ENCODE measurements around the gene C19orf38.
"Not testable (repeated sequence)": the region's sequence is repeated elsewhere in the genome, so short reads cannot be mapped to it uniquely, and the experiment has no call there.

C19orf38 gene

DNA sequence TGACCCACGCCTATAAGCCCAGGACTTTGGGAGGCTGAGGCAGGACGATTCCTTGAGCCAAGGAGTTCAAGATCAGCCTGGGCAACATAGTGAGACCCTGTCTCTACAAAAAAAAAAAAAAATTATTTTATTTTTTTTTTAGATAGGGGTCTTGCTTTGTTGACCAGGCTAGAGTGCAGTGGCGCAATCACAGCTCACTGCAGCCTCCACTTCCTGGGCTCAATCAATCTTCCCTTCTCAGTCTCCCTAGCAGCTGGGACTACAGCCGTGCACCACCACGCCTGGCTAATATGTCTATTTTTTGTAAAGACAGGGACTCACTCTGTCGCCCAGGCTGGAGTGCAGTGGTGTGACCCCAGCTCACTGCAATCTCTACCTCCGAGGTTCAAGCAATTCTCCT, 4.7 kb downstream of the C19orf38 start:
- DNase-seq, result no peak

GRCh38 chr19:10854350-10855089, 6.3 kb downstream of the C19orf38 start:
- DNase-seq, result no peak

GRCh38 chr19:10855879-10856522, 7.8 kb downstream of the C19orf38 start:
- DNase-seq, result no peak

GRCh38 chr19:10856899-10857298, 8.7 kb downstream of the C19orf38 start:
- not testable (repeated sequence) for DNase-seq

GRCh38 chr19:10858204-10858828, 10.1 kb downstream of the C19orf38 start:
- DNase-seq, result no peak

DNA sequence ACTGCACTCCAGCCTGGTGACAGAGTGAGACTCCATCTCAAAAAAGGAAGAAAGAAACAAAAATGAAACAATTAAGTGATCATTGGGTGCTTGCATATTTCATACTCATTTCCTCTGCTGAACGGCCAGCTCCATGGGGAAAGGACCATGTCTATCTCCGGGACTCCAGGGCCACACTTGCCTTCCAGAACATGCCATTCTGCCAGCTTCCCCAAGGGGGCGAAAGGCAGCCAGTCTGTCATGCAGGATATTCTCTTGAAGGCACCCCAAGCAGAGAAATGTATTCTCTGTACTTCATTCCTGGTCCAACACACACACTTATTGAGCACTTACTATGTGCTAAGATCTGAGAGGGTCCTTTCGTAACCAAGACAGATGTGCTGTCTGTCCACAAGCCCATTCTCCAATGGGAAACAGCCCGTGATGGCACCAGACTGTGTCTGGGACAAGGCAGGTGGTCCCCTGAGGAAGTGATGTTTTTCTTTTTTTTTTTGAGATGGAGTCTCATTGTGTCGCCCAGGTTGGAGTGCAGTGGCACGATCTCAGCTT, 13.0 kb downstream of the C19orf38 start:
- DNase-seq, result no peak

DNA sequence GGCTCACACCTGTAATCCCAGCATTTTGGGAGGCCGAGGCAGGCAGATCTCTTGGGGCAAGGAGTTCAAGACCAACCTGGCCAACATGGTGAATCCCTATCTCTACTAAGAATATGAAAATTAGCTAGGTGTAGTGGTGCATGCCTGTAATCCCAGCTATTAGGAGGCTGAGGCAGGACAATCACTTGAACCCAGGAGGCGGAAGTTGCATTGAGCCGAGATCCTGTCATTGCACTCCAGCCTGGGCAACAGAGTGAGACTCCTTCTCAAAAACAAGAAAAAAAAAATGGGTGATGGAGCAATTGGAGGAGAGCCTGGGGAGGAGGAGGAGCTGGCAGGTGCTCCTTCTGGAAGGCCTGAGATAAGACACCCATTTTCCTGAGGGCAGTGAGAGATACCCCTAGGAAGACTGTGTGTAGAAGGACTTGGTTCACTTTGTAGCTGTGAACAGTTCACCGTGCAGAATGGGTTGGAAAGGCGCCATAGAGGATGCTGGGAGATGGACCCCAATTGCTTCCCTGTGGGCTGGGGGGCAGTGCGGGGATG, 14.4 kb downstream of the C19orf38 start:
- no peak for DNase-seq

DNA sequence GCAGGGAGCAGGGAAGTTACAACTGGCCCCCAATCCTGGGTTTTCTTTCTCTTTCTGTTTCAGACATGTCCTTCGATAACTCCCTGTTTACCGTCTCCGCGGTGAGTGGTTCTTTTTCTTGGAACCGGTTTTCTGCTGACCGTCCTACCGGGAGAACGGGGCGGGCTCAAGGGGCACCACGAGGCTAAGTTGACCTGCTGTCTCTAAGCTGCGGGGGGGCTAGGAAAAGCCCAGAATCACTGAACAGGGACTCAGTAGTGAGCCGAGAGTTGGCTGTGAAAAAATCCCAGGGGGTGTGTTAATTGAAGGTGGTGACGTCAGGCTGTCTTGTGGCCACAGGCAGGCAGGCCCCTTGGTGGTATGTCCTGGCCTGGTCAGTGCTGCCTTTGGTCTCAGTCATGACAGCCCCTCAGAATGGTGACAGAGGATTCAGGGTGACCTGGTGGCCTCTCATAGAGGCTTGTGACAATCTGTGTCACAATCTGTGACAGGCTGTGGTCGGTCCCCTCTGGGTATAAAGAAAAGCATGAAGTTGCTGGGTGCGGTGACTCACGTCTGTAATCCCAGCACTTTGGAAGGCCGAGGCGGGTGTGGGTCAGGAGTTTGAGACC, 15.0 kb downstream of the C19orf38 start:
- DNase-seq, result no peak

GRCh38 chr19:10864538-10864899, 16.3 kb downstream of the C19orf38 start:
- DNase-seq, result no peak

GRCh38 chr19:10866495-10866894, 18.3 kb downstream of the C19orf38 start:
- DNase-seq, result no peak

DNA sequence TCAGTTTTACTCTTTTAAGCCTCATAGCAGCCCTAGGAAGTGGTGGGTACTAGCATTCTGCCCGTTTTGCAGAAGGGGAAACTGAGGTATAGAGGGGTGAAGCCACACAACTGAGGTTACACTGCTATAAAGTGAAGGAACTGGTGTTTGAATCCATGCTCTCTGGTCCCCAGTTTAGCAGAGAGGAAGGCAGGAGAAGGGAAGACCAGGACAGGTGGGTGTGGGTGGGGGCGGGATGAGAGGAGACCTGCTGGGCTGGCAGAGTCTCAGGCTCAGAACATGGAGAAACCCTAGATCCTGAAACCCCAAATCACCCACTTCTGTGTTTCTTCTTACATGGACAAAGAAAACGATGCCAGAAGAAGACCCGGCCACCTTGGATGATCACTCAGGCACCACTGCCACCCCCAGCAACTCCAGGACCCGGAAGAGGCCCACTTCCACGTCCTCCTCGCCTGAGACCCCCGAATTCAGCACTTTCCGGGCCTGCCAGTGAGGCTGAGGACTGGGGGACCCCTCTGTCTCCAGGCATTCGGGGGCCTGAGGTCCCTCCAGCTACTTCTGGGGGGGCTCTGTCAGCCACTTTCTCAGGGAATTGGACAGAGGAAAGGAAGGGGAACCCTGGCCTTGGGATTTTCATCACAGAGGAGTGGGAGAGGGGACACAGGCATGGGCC, 20.8 kb downstream of the C19orf38 start:
- no peak for DNase-seq

DNA sequence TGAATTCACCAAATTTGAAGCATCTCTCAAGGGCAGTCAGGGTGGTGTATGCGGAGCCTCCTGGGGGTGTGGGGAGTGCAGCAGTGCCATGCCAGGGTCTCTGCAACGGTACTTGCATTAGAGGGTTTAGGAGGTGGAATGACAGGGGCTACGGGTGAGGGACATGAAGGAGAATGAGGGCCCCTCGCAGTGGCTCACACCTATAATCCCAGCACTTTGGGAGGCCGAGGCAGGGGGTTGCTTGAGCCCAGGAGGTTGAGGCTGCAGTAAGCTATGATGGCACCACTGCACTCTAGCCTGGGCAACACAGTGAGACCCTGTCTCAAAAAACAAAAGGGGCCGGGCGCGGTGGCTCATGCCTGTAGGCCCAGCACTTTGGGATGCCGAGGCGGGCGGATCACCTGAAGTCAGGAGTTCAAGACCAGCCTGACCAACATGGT, 21.7 kb downstream of the C19orf38 start:
- DNase-seq, result not testable (repeated sequence)

- no peak for DNase-seq
Measured at GRCh38 chr19:10870501-10870954, 22.3 kb downstream of the C19orf38 start.

DNA sequence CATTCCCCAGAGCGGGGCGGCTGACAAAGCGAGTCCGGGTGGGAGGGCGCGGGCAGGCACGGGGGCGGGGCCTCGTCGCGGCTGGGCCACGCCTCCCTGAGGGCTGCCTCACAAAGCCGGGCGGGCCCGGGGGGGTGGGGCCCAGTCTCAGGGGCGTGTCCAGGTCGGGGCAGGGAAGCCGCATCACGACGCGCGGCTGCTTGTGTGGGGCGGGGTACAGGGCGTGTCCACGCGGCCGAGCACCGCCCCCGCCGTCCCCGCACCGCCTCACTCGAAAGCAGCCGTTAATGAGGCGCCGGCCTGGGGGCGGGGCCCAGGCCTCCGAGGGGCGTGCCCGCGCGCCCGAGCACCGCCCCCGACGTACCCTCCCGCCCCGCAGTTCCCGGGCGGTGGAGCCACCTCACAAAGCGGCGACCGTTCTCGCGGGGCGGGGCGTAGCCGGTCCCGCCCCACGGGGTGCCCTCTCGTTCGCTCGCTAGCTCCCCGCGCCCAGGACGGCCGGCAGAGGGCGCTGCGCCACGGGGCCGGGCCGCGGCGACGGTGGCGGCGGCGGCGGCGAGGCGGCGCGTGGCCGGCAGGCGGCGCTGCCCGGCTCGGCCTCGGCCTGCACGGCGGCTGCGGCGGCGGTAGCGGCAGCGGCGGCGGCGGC, 22.9 kb downstream of the C19orf38 start, which contains the start of gene CARM1:
Gene CARM1, plus strand, starts transcription at position 599 of the 649 bp plus-strand sequence. CDS start 150 bp downstream, outside the sequence.
- peak; percentile 100 for DNase-seq

DNA sequence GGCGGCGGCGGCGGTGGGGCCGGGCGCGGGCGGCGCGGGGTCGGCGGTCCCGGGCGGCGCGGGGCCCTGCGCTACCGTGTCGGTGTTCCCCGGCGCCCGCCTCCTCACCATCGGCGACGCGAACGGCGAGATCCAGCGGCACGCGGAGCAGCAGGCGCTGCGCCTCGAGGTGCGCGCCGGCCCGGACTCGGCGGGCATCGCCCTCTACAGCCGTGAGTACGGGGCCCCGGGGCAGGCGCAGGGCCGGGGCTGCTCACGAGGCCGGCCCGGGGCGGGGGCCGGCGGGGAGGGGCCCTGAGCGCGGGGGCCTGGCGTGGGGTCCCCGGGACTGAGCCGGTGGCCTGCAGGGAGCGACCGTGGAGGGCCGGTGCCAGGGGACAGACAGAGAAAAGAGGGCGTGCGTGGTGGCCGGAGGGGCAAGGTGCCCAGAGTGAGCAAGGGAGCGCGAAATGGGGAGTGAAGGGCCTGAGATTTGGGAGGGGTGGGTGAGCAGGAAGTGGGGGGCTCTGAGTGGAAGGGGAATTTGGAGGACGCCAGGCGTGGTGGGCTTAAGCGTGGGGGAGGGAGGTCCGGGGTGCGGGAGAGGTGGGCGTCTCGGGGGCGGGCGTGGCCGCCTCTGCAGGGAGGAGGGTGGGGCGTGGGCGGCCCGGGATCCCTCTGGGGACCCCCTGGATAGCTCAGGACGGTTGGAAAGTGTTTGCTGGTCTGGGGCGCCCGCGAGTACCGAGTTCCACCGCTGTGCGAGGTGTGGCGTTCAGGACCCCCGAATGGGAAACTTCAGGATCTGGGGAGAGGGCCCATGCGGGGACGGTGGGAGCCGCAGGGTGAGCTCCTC, 23.7 kb downstream of the C19orf38 start:
- DNase-seq, result peak; percentile 57

GRCh38 chr19:10872546-10873107, 24.4 kb downstream of the C19orf38 start:
- DNase-seq, result no peak

GRCh38 chr19:10874024-10874423, 25.8 kb downstream of the C19orf38 start:
- no peak for DNase-seq

GRCh38 chr19:10876459-10877240, 28.4 kb downstream of the C19orf38 start:
- no peak for DNase-seq

DNA sequence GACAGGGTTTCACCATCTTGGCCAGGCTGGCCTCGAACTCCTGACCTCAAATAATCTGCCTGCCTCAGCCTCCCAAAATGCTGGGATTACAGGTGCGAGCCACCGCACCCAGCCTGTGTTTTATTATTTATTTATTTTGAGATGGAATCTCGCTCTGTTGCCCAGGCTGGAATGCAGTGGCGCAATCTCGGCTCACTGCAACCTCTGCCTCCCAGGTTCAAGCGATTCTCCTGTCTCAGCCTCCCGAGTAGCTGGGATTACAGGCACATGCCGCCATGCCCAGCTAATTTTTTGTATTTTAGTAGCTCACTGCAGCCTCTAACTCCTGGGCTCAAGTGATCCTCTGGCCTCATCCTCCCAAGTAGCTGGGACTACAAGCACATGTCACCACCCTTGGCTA, 29.4 kb downstream of the C19orf38 start:
- DNase-seq, result not testable (repeated sequence)

All from activated gamma-delta T cell (primary cell).